Fibroblast of gingiva (primary cell): ENCODE results near the gene HDHD5.

Experiments
- DNase-seq: peaks from one replicate; pipeline ENCODE4 v3.0.0-alpha.2; 2011; ENCODE audit warnings: low read depth

The HDHD5 gene

DNA sequence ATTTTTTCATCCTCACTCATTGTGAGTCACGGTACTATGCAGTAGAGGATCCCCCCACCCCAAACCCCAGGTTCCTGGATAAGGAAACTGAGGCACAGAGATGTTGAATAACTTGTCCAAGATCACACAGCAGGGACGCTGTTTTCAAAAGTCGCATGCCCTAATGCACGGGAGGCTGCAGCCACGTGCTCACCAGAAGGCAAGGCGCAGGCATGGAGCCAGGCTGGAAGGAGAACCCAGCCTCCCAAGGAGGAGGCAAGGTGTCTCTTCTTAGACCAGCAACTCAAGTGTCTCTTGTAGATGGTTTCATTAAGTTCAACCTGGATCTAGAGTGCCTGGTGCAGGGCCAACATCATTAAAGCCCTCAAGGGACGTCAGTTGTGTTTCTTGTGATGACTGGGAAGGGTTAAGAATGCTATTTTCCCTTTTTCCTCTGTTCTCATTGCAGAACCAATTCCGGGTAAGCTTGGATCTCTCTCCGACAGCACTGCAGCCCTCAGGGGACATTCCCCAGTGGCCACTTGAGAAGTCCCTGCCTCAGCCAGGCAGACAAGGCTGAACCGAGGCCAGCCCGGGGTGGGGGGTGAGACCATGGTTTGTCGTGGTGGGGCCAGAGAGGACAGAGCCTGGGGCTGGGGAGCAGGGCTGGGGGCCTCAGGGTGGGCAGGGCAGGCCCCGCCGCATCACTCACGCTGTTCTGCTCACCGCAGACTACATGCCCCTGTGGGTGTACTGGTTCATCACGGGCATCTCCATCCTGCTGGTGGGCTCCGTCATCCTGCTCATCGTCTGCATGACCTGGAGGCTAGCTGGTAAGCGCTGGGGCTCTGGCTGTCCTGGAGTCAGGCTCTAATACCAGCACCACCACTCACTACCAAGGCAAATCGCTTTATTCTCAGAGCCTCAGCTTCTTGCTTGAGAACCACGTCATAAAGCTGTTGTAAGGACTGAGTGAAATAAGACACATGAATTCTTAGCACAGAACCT, 53.6 kb downstream of the HDHD5 start:
- DNase-seq: no peak

DNA sequence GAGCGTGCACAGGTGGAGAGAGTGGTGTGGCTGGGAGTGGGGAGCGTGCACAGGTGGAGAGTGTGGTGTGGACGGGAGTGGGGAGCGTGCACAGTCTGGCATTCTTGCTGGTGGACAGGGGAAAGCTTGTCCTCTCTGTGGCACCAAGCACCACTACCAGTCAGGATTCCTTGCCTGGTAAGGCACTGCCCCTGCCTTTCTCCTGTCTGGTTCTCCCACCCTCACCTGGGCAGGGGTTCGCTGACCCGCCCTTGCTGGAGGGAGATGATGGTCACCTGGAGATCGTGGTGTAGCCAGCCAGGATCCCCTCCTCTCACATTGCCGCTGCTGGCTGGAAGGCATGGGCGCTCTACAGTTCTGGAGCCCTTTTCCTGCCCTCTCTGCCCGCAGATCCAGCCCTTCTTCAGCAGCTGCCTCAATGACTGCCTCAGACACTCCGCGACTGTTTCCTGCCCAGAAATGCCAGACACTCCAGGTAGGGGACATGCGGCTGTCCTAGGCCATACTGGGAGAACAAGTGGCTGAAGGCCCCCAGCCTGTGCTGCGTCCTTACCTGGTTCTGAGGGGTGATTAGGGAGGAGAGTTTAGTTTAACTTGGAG, 54.6 kb downstream of the HDHD5 start:
- DNase-seq: no peak

DNA sequence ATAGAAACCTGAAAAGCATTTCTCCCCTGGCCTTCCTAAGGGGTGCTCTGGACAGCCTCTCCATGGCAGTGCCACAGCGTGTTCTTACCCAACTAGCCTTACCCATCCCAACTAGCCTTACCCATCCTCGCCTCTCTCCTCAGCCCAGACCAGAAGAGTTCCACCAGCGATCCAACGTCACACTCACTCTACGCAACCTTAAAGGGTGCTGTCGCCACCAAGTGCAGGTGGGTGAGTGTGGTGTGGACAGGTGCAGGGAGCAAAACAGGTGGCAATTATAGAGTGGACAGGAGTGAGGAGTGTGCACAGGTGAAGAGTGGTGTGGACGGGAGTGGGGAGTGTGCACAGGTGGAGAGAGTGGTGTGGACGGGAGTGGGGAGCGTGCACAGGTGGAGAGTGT, 55.7 kb downstream of the HDHD5 start:
- no peak for DNase-seq

DNA sequence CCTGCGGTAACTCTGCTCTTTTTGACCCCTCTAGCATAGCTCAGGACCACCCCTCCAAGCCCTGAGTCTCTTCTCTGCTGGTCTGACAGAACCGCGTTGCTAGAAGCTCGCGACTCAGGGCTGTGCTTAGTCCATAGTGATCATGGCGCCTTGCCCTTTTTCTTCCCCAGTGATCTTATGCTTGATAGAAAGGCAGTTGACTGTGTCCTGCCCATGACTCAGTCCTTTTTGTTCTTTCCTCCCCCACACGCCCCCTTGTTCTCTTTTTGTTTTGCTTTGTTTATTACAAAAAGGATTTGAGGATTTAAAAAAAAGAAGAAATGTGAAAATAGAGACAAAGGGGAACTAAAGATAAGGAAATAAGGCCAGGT, 56.8 kb downstream of the HDHD5 start:
- no peak for DNase-seq

DNA sequence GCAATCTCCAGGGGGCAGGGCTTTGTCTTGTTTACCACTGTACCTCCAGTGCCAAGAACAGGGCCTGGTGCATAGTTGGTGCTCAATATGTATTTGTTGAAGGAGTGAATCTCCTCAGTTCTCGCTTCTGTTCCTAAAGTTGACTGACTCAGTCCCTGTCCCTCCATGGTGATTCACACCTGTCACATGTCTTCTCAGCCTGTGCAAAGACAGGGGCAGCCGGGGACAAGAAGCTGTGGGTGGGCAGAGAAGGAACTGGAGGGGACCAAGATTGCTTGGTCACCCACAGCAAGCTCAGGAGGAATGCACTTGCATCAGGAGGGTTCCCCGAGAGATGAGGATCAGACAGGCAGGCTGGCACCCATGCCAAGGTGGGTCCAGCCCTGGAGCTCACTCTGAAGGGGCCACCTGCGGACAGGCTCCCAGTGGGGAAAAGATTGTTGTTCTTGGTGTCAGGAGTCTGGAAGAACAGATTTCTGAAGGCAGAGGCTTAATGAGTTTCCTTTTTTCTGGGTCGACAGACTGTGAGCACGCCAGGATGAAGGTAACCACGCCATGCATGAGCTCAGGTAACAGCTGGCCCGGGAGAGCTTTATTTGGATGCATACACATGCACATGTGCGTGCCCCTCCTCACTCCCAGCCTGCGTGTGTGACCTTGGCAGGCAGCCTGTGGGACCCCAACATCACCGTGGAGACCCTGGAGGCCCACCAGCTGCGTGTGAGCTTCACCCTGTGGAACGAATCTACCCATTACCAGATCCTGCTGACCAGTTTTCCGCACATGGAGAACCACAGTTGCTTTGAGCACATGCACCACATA, 57.4 kb downstream of the HDHD5 start:
- DNase-seq: no peak

DNA sequence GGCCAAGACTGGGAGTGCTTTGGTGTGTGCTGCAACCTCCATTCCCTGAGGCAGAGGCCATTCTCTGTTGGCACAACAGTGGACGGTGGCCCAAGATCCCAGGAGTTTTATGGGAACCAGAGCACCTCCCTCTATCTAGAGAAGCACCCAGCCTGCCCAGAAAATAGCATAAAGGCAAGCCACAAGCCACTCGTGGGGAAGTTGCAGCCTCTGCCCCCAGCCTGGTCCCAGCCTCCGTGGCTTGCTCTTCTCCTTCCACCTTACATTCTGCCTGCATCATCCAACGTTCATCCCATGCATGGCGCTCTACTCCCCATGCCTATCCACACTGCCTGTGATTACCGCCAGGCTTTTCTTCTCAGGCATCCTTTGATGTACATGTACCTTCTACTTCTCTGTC, 58.5 kb downstream of the HDHD5 start:
- DNase-seq: no peak

DNA sequence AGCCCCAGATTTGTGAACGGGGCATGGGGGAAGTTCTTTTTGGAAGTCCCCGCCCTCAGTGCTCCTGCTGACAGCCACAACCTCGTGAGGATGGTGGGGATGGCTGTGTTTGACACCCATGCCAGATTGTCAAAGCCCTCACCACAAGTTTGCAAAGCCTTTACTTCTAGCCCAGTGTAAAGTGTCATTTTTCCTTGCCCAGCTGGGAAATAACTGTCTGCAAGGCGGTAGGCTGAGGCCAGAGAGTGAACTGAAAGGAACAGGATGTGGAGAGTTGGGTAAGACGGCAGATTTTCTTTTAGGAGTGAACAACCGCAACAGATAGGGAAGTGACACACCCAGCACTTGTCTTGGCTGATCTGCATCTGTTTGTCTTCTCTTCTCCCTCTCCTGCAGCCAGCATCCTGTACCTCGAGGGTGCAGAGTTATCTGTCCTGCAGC, 60.7 kb downstream of the HDHD5 start:
- DNase-seq: no peak

DNA sequence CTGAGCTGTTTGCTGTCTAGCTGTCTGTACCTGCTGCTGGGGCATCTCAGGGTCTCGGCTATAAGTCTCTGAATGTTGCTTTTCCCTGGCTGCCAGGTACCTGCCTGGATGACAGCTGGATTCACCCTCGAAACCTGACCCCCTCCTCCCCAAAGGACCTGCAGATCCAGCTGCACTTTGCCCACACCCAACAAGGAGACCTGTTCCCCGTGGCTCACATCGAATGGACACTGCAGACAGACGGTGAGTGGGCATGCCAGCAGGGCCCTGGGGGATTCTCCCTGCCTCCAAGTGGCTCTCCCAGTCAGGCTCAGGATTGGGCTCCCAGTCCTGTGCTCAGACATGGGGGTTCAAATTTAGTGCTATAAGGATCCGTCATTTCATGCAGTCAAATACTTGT, 61.4 kb downstream of the HDHD5 start:
- DNase-seq: no peak

DNA sequence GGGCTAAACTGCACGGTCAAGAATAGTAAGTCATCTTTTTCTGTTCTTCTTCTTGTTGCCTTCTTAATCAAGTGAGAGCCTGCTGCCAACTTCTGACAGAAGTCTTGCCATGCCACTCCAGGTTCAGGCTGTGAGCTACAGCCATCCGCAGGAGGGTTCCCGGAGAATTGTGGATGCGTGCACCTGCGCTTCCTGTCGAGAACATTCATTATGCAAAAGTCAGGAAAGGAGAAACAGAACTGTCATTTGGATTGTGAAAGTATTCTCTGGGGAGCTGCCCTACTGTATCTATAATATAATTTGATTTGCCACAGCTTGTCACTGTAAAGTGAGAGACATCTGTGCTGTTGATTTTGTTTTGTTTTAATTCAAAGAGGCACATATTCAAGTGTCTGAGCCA, 62.0 kb downstream of the HDHD5 start:
- DNase-seq: no peak

DNA sequence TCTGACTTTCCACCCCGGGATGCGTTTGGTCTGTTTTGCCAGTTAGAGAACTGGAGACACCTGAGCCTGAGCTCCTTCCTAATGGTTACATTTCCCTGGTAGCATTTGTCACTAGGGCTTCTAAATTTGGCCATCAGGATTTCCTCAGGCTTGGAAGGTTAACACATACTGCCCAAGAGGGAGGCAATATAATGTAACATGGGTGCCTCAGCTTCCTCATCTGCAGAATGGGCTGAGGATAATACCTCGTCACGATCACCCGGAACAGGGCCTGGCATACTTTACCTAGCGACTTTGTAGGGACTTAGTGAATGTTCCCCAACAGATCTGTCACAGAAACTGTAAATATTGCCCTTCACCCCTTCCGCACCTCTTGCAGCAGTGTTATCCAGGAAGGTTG, 63.0 kb downstream of the HDHD5 start:
- no peak for DNase-seq

DNA sequence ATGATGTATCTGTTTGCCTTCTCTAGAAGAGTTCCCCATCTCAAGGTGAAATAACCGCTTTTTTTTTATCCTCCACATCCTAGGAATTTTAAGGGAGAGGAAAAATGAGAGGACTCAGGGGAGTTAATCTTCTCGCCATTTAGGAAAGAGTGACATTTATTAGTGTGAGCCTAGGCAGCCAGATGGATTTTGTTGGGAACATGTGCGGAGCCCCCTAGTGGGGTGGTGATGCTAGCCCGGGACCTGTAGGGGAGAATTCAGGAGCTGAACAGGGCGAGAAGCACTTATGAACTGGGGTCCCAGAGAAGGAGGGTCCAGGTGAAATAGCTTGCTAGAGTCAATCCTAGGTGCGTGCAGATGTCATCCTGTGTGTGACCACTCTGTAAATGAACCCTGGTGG, 63.5 kb downstream of the HDHD5 start:
- no peak for DNase-seq

DNA sequence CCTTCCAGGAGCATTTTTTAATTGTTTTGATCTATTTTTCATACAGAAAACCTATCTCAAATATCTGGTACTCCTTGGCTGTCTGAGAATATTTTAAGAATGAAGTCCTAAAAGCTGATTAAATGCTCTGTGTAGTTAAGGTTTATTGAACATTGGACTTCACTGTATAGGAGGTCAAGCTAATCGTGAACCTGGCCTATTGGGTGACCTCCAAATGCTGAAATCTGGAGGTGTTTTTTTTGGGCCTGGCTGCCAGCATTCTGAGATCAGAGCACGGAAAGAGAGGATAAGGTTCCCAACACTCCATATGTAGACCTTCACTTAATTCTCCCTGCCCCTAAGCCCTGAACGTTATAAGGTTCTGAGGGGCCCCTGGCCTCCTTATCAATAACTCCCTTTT, 66.0 kb downstream of the HDHD5 start:
- no peak for DNase-seq

DNA sequence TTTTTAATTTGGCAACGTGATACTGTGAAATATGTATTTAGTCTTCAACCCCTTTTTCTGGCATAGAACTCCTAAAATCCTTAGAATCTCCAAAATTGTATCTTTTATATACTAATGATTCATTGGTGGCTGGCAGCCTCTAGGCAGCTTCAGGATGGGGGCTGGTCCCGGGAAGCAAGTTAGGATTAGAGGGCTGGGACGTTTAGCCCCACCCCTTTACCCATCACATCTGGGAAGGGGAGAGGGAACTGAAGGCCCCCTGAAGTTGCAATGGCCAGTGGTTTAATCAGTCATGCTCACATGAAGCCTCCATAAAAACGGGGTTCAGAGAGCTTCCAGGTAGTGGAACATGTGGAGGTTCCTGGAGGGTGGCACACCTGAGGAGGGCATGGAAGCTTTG, 67.2 kb downstream of the HDHD5 start:
- DNase-seq: no peak

DNA sequence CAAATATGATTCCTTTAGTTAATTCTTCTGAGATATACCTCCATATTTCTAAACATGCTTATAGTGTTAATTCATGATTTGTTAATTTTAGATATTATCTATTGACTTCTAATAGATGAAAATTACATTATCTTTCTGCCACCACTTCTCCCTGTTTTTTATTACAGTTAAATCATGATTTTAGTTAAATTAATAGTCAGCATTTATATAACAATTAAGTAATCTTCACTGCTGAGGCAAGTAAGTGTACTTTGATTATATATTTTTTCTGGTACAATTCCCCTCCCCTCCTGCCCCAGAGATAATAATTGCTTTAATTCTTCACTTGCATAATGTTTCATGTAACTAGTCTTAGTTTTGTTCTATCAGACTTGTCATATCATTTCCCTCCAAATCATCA, 68.5 kb downstream of the HDHD5 start:
- DNase-seq: no peak
